ENCODE results near the gene LAMA3. TPM values are rescaled to one million over a fixed set of nuclear protein-coding genes. Genes with fewer than 3 reads are reported as not detected.

LAMA3 gene
- total RNA-seq, 2 donors from 2014 or later: 0.58 to 1.3 TPM

DNA sequence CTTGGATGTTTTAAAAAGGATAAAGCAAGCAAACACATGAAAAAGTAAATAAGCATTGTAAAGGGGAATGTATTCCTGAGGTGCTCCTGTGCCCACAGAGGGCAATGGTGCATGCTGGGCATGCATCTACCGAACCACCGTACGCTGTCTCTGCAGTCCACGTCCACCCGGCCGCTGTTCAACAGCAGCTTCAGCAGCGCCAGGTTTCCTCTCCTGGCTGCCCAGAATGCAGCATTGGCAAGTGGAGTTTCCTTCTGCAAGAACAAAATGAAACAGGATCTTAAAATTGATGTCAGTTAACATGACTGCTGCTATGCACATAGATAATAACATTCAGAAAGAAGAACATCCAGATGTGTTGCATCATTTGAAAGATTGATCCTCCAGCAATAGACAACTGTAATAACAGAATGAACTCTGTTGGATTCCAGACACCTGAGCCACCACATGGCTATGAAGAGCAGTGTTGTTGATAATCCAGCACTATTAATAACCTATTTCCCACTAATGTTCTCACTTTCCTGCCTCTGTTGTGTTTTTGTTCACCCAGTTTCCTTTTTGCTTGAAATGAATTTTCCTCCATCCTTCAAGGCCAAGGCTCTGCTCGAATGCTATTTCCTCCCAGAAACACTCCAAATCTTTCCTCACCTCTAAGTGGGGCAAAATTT lies 40.2 kb upstream of the LAMA3 start:
- H3K36me3 ChIP-seq (ENCODE audit: control insufficient read depth, insufficient read depth, low read length): no peaks in the 10 kb centered on the region
- no peaks in the 10 kb centered on the region for H3K27me3 Mint-ChIP-seq (ENCODE audit: insufficient read depth)
- H3K36me3 Mint-ChIP-seq (ENCODE audit: low read depth): no peaks in the 10 kb centered on the region
- no peaks in the 10 kb centered on the region for H3K9me3 Mint-ChIP-seq
- no peak overlapping the region for H3K27ac ChIP-seq (ENCODE audit: low read depth, low read length)
- no peak overlapping the region for H3K9ac ChIP-seq (ENCODE audit: extremely low read depth, low read length, poor library complexity, severe bottlenecking)
- H3K4me1 Mint-ChIP-seq: peaks cover 2% of the 10 kb centered on the region
- DNase-seq: no peak
- no peaks in the 10 kb centered on the region for H3K27me3 ChIP-seq (ENCODE audit: control insufficient read depth, insufficient read depth, low read length, poor library complexity, severe bottlenecking)
- no peak overlapping the region for H3K27ac Mint-ChIP-seq
- H3K4me3 ChIP-seq (ENCODE audit: low read length): no peak overlapping the region
- no peak overlapping the region for H3K4me3 Mint-ChIP-seq
- no peaks in the 10 kb centered on the region for H3K4me1 ChIP-seq (ENCODE audit: control insufficient read depth, insufficient read depth, low read length)
- TF ChIP-seq, protein P1, sequence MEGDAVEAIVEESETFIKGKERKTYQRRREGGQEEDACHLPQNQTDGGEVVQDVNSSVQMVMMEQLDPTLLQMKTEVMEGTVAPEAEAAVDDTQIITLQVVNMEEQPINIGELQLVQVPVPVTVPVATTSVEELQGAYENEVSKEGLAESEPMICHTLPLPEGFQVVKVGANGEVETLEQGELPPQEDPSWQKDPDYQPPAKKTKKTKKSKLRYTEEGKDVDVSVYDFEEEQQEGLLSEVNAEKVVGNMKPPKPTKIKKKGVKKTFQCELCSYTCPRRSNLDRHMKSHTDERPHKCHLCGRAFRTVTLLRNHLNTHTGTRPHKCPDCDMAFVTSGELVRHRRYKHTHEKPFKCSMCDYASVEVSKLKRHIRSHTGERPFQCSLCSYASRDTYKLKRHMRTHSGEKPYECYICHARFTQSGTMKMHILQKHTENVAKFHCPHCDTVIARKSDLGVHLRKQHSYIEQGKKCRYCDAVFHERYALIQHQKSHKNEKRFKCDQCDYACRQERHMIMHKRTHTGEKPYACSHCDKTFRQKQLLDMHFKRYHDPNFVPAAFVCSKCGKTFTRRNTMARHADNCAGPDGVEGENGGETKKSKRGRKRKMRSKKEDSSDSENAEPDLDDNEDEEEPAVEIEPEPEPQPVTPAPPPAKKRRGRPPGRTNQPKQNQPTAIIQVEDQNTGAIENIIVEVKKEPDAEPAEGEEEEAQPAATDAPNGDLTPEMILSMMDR (conservative IDR thresholded peaks at IDR 0.05): no peak
- no peaks in the 10 kb centered on the region for H3K9me3 ChIP-seq (ENCODE audit: control insufficient read depth, low read length)
- 88 to 95% methylated on average over 8 of the region's 8 CpGs for WGBS, 2 experiments (ENCODE audit: insufficient coverage in 1 of 2, insufficient read length in 1 of 2)

DNA sequence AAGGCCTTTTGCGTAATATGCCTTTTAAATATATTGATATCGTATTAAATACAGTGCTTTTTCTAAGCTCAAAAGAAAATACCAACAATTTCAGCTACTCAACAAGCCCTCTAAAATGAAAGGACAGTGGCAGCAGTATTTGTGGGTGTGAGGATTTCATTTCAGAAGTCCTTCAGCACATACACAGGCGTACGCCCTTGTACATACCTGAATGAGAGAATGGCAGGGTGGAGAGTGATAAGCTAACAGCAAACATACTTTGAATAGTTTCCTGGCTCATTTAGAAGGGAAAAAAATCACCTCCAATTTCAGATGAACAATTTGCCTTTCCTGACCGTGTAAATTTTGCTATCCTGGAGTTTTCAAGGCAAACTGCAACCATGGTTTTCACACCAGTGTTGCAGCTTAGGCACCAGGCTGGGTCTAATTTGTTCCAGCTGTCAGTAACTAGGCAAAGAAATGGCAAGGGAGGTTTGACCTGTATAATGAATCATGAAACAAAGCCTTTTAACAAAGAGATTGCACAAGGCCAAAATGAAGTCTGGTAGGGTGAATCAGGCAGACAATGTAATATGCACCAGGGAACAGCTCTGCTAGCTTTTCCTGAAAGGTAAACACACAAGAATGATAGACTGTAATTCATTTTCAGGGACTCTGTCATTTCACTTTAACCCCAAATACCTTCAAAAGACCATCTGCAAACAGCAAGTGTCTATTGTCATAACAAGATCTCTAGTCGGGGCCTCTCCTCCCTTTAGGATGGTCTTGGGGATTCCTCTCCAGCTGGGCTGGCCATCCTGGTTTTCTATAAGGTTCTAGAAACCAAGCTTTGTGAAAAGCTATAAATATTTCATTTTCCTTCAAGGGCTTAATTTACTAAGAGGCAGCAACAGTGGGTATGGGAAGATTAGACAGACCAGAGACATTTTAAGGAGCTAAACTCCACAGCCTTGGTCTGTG lies 38.0 kb upstream of the LAMA3 start:
- H3K36me3 Mint-ChIP-seq (ENCODE audit: low read depth): no peaks in the 10 kb centered on the region
- WGBS, 2 experiments (ENCODE audit: insufficient coverage in 1 of 2, insufficient read length in 1 of 2): 73 to 88% methylated on average over 4 to 5 of the region's 6 CpGs
- H3K9me3 Mint-ChIP-seq: no peaks in the 10 kb centered on the region
- Histone ChIP-seq H3K9ac (ENCODE audit: extremely low read depth, low read length, poor library complexity, severe bottlenecking) (no peak overlapping the region), H3K9me3 (ENCODE audit: control insufficient read depth, low read length) (no peaks in the 10 kb centered on the region), H3K36me3 (ENCODE audit: control insufficient read depth, insufficient read depth, low read length) (no peaks in the 10 kb centered on the region), H3K27ac (ENCODE audit: low read depth, low read length) (peak overlapping the region; percentile 91), H3K4me3 (ENCODE audit: low read length) (no peak overlapping the region), H3K27me3 (ENCODE audit: control insufficient read depth, insufficient read depth, low read length, poor library complexity, severe bottlenecking) (no peaks in the 10 kb centered on the region), H3K4me1 (ENCODE audit: control insufficient read depth, insufficient read depth, low read length) (no peaks in the 10 kb centered on the region)
- H3K27ac Mint-ChIP-seq: no peak overlapping the region
- no peak for DNase-seq
- no peaks in the 10 kb centered on the region for H3K4me1 Mint-ChIP-seq
- H3K4me3 Mint-ChIP-seq: no peak overlapping the region
- TF ChIP-seq, protein P1 (conservative IDR thresholded peaks at IDR 0.05): no peak
- H3K27me3 Mint-ChIP-seq (ENCODE audit: insufficient read depth): no peaks in the 10 kb centered on the region

DNA sequence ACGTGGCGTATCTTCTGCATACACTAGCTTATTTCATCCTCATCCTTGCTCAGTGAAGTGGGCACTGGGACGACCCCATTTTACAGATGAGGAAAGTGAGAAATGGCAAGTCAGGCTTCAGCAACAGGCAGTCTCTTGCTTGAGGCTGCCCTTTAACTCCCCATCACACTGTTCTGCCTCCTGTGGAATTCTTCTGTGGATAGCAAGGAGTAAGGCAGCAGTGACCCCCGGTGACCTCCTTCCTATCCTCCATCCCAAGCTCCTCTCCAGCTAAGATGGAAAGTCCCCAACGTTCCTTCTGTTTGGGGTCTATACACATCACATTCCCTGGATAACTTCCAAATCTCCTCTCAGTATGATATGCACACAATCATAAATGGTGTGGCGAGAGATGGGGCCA lies 37.0 kb upstream of the LAMA3 start:
- H3K27me3 ChIP-seq (ENCODE audit: control insufficient read depth, insufficient read depth, low read length, poor library complexity, severe bottlenecking): no peaks in the 10 kb centered on the region
- Mint-ChIP-seq H3K4me3 (no peak overlapping the region), H3K9me3 (no peaks in the 10 kb centered on the region), H3K36me3 (ENCODE audit: low read depth) (no peaks in the 10 kb centered on the region), H3K27ac (no peak overlapping the region), H3K4me1 (no peaks in the 10 kb centered on the region), H3K27me3 (ENCODE audit: insufficient read depth) (no peaks in the 10 kb centered on the region)
- WGBS, 2 experiments (ENCODE audit: insufficient coverage in 1 of 2, insufficient read length in 1 of 2): 80 to 82% methylated on average over 6 of the region's 6 CpGs
- H3K27ac ChIP-seq (ENCODE audit: low read depth, low read length): peak overlapping the region; percentile 91
- H3K4me1 ChIP-seq (ENCODE audit: control insufficient read depth, insufficient read depth, low read length): no peaks in the 10 kb centered on the region
- H3K9ac ChIP-seq (ENCODE audit: extremely low read depth, low read length, poor library complexity, severe bottlenecking): no peak overlapping the region
- H3K9me3 ChIP-seq (ENCODE audit: control insufficient read depth, low read length): no peaks in the 10 kb centered on the region
- no peaks in the 10 kb centered on the region for H3K36me3 ChIP-seq (ENCODE audit: control insufficient read depth, insufficient read depth, low read length)
- H3K4me3 ChIP-seq (ENCODE audit: low read length): no peak overlapping the region
- no peak for DNase-seq
- TF ChIP-seq, protein P1 (conservative IDR thresholded peaks at IDR 0.05): no peak

Data from endodermal cell (in vitro differentiated cells).